ENCODE data around the gene CORIN.
A peak's percentile ranks its signal among the peaks of the same experiment; 100 is the strongest.

The CORIN gene

GRCh38 chr4:47646372-47646771 lies 191.5 kb downstream of the CORIN start:
- no peak for DNase-seq

- DNase-seq = no peak
Measured at GRCh38 chr4:47643845-47644244, 194.0 kb downstream of the CORIN start.

- DNase-seq = peak in 18 of 58 donors; percentile 1 to 58 (median 10)
Measured at GRCh38 chr4:47642985-47643760, 194.7 kb downstream of the CORIN start.

GRCh38 chr4:47642191-47642830 lies 195.6 kb downstream of the CORIN start:
- DNase-seq = no peak

GRCh38 chr4:47641755-47642154 lies 196.1 kb downstream of the CORIN start:
- DNase-seq = no peak

GRCh38 chr4:47640911-47641310 lies 197.0 kb downstream of the CORIN start:
- no peak for DNase-seq

GRCh38 chr4:47639531-47639930 lies 198.3 kb downstream of the CORIN start:
- no peak for DNase-seq

- no peak for DNase-seq
Measured at GRCh38 chr4:47631161-47631560, 206.7 kb downstream of the CORIN start.

GRCh38 chr4:47624031-47624441 lies 213.8 kb downstream of the CORIN start:
- no peak for DNase-seq

- no peak for DNase-seq
Measured at GRCh38 chr4:47621181-47621580, 216.7 kb downstream of the CORIN start.

- DNase-seq = no peak
Measured at GRCh38 chr4:47619691-47620090, 218.2 kb downstream of the CORIN start.

GRCh38 chr4:47617607-47618006 lies 220.3 kb downstream of the CORIN start:
- DNase-seq = no peak

- DNase-seq = peak in 2 of 58 donors; percentile 3 to 5
Measured at GRCh38 chr4:47615385-47615784, 222.5 kb downstream of the CORIN start.

- DNase-seq = no peak
Measured at GRCh38 chr4:47612116-47613023, 225.5 kb downstream of the CORIN start.

GRCh38 chr4:47606482-47606881 lies 231.4 kb downstream of the CORIN start:
- no peak for DNase-seq

- no peak for DNase-seq
Measured at GRCh38 chr4:47598896-47599295, 239.0 kb downstream of the CORIN start.

GRCh38 chr4:47598320-47598719 lies 239.5 kb downstream of the CORIN start:
- DNase-seq = no peak

- DNase-seq = no peak
Measured at GRCh38 chr4:47597696-47598095, 240.2 kb downstream of the CORIN start.

GRCh38 chr4:47590325-47590724 lies 247.5 kb downstream of the CORIN start:
- no peak for DNase-seq

GRCh38 chr4:47579235-47579634 lies 258.6 kb downstream of the CORIN start:
- DNase-seq = no peak

- no peak for DNase-seq
Measured at GRCh38 chr4:47577779-47578553, 259.9 kb downstream of the CORIN start.

Measured in anterior cingulate cortex (tissue), 58 donors.